HepG2 (cell line): ENCODE results near the gene WDR27. TPM values are rescaled to one million over a fixed set of nuclear protein-coding genes. Genes with fewer than 3 reads are reported as not detected.

ENCODE experiments used
- ATAC-seq: fragments of 200-7000 bp; cut with Tn5 transposase; 3 replicates; pipeline ENCODE4 v1.9.1; 2020; ENCODE audit warnings: mild to moderate bottlenecking, moderate library complexity
- BruUV-seq: library from RNA; stranded (reverse); fragments of 400-500 nt; replicated peaks from 2 replicates; lab custom pipeline; 2021; lab: Mats Ljungman, UMichigan
- CTCF ChIA-PET: fragments of 300-600 bp; formaldehyde crosslinking; extraction: SDS; loops from one replicate; lab custom pipeline; 2021; ENCODE audit warnings: low total read pairs, inconsistent platforms, low intra/inter-chr PET ratio; lab: Yijun Ruan, JAX
- POLR2A ChIA-PET: fragments of 350-600 bp; sonication (Branson Sonifier 250); formaldehyde crosslinking; loops from one replicate; lab custom pipeline; 2020; ENCODE audit warnings: antibody characterized with exemption, inconsistent platforms; lab: Yijun Ruan, JAX
- DNase-seq: peaks from one replicate; pipeline ENCODE4 v3.0.0-alpha.2; 2015; ENCODE audit warnings: low spot score
- FAIRE-seq: peaks from 3 replicates; lab custom pipeline; 2011; peaks lifted over from hg19 to GRCh38; lab: Jason Lieb, UNC
- H2AFZ ChIP-seq: one replicate; pipeline ENCODE4 v1.6.1; 2011; ENCODE audit warnings: low read length, inconsistent platforms
- H3K27ac ChIP-seq: fragments of 300-600 bp; 3 replicates; pipeline ENCODE4 v1.8.0; 2011; ENCODE audit warnings: mixed run types, mild to moderate bottlenecking, mixed read lengths, low read length, inconsistent platforms; ENCODE audit not compliant: insufficient read depth; ENCODE audit errors: extremely low read length
- H3K27me3 ChIP-seq, 2 experiments: fragments of 200-600 bp in 1 of 2; 2 replicates in 1 of 2; 3 replicates in 1 of 2; pipeline versions ENCODE4 v1.6.0 to v1.8.0; 2011; ENCODE audit warnings: low read length in 2 of 2, mild to moderate bottlenecking in 2 of 2, moderate library complexity in 2 of 2, inconsistent platforms in 1 of 2; ENCODE audit not compliant: insufficient read depth in 2 of 2, control insufficient read depth in 1 of 2
- H3K36me3 ChIP-seq, 2 experiments: fragments of 200-600 bp in 1 of 2; replicated peaks in 1 of 2; 2 replicates in 1 of 2; 3 replicates in 1 of 2; pipeline versions ENCODE4 v1.5.1 to v1.8.0; 2011; ENCODE audit warnings: low read length in 2 of 2, inconsistent platforms in 1 of 2; ENCODE audit not compliant: insufficient read depth in 2 of 2, control insufficient read depth in 1 of 2
- H3K4me1 ChIP-seq: 2 replicates; pipeline ENCODE4 v1.5.1; 2012; ENCODE audit warnings: low read length, inconsistent platforms; ENCODE audit not compliant: insufficient read depth
- H3K4me2 ChIP-seq: 2 replicates; pipeline ENCODE4 v1.6.0; 2011; ENCODE audit warnings: low read depth, low read length, inconsistent platforms
- H3K4me3 ChIP-seq, 3 experiments: fragments of 200-600 bp in 1 of 3; sonication (generic), shearing (Covaris generic) in 1 of 3; replicated peaks in 1 of 3; 2 replicates each; pipeline ENCODE4 v1.5.1; 2011 to 2016; ENCODE audit warnings: low read length in 3 of 3, inconsistent platforms in 2 of 3, low read depth in 2 of 3, mild to moderate bottlenecking in 2 of 3, control low read depth in 1 of 3, mixed read lengths in 1 of 3; ENCODE audit not compliant: insufficient read depth in 1 of 3
- H3K79me2 ChIP-seq: one replicate; pipeline ENCODE4 v1.6.1; 2011; ENCODE audit warnings: low read length, inconsistent platforms; ENCODE audit not compliant: insufficient read depth
- H3K9ac ChIP-seq: 2 replicates; pipeline ENCODE4 v1.6.0; 2011; ENCODE audit warnings: mild to moderate bottlenecking, low read depth, low read length, inconsistent platforms; ENCODE audit not compliant: insufficient read depth
- H3K9me3 ChIP-seq: 2 replicates; pipeline ENCODE4 v1.5.1; 2012; ENCODE audit warnings: mild to moderate bottlenecking, low read length
- H4K20me1 ChIP-seq: 2 replicates; pipeline ENCODE4 v1.6.0; 2011; ENCODE audit warnings: inconsistent platforms, mild to moderate bottlenecking, low read length, moderate library complexity; ENCODE audit not compliant: insufficient read depth
- ADNP ChIP-seq: sonication (generic); formaldehyde crosslinking; IDR thresholded peaks from 2 replicates; pipeline ENCODE4 v1.4.0; 2020; ENCODE audit warnings: missing genetic modification reagents
- ARNT ChIP-seq: fragments of 450-650 bp; IDR thresholded peaks from 2 replicates; pipeline ENCODE4 v1.6.1; 2017
- HOXA3 ChIP-seq: sonication (generic); formaldehyde crosslinking; IDR thresholded peaks from 2 replicates; pipeline ENCODE4 v1.5.0; 2020; ENCODE audit warnings: missing genetic modification reagents
- IRF1 ChIP-seq: sonication (generic); formaldehyde crosslinking; IDR thresholded peaks from 2 replicates; pipeline ENCODE4 v1.4.0; 2020; ENCODE audit warnings: low read depth, mild to moderate bottlenecking, missing genetic modification reagents
- KDM6A ChIP-seq: IDR thresholded peaks from 2 replicates; pipeline ENCODE4 v1.6.1; 2016; ENCODE audit warnings: low read depth
- MEIS1 ChIP-seq: sonication (generic); formaldehyde crosslinking; IDR thresholded peaks from 2 replicates; pipeline ENCODE4 v1.9.0; 2021; ENCODE audit warnings: mild to moderate bottlenecking, missing genetic modification reagents, moderate library complexity, borderline replicate concordance
- NCOA2 ChIP-seq: sonication (generic); formaldehyde crosslinking; IDR thresholded peaks from 2 replicates; pipeline ENCODE4 v1.8.0; 2022; ENCODE audit warnings: inconsistent platforms
- NFKBIZ ChIP-seq: IDR thresholded peaks from 2 replicates; pipeline ENCODE4 v1.6.1; 2018; ENCODE audit warnings: missing genetic modification reagents, missing compliant biosample characterization
- NPAS2 ChIP-seq: sonication (generic); formaldehyde crosslinking; IDR thresholded peaks from 2 replicates; pipeline ENCODE4 v1.8.0; 2022; ENCODE audit warnings: mild to moderate bottlenecking, missing genetic modification reagents, borderline replicate concordance
- PCBP2 ChIP-seq: fragments of 200-400 bp; formaldehyde crosslinking; optimal IDR thresholded peaks from 2 replicates; pipeline ENCODE3; 2018; ENCODE audit warnings: low read length, low read depth; ENCODE audit not compliant: poor library complexity, severe bottlenecking
- SNAI1 ChIP-seq: sonication (generic); formaldehyde crosslinking; IDR thresholded peaks from 2 replicates; pipeline ENCODE4 v1.5.0; 2020; ENCODE audit warnings: mild to moderate bottlenecking, missing genetic modification reagents, borderline replicate concordance
- THAP9 ChIP-seq: sonication (generic); formaldehyde crosslinking; IDR thresholded peaks from 2 replicates; pipeline ENCODE4; 2020; ENCODE audit warnings: missing genetic modification reagents, mild to moderate bottlenecking, borderline replicate concordance
- ZNF224 ChIP-seq: sonication (generic); formaldehyde crosslinking; IDR thresholded peaks from 2 replicates; pipeline ENCODE4 v1.5.0; 2020; ENCODE audit warnings: mild to moderate bottlenecking, missing genetic modification reagents
- ZNF264 ChIP-seq: sonication (generic); formaldehyde crosslinking; IDR thresholded peaks from 2 replicates; pipeline ENCODE4 v1.4.0; 2020; ENCODE audit warnings: missing genetic modification reagents
- ZNF496 ChIP-seq: sonication (generic); formaldehyde crosslinking; IDR thresholded peaks from 2 replicates; pipeline ENCODE4 v1.8.1; 2023; ENCODE audit warnings: mild to moderate bottlenecking, moderate library complexity, missing genetic modification reagents; ENCODE audit not compliant: insufficient replicate concordance
- ZNF781 ChIP-seq: sonication (generic); formaldehyde crosslinking; IDR thresholded peaks from 2 replicates; pipeline ENCODE4 v1.5.1; 2020; ENCODE audit warnings: borderline replicate concordance, mild to moderate bottlenecking, missing genetic modification reagents; ENCODE audit errors: not compliant biosample characterization
- ZNF782 ChIP-seq: sonication (generic); formaldehyde crosslinking; IDR thresholded peaks from 2 replicates; pipeline ENCODE4 v1.4.0; 2020; ENCODE audit warnings: missing genetic modification reagents, mild to moderate bottlenecking, borderline replicate concordance
- ZNF891 ChIP-seq: sonication (generic); formaldehyde crosslinking; IDR thresholded peaks from 2 replicates; pipeline ENCODE4 v1.5.0; 2020; ENCODE audit warnings: mild to moderate bottlenecking, missing genetic modification reagents
- WGBS: methylation state at CpG from one replicate; pipeline ENCODE4 v1.1.6; 2017; ENCODE audit warnings: low lambda C conversion rate; 5-methylcytosine and 5-hydroxymethylcytosine counted together
- in situ Hi-C: cut with HindIII; loops from 2 replicates; pipeline ENCODE4 v1.10.0; 2017; ENCODE audit warnings: low pct_unique_long_range_greater_than_20kb; ENCODE audit not compliant: extremely low pct_ligation_motif_present
- intact Hi-C: fragments of 100-400 bp; cut with micrococcal nuclease; formaldehyde crosslinking; loops from one replicate; pipeline ENCODE4 v1.10.0; 2022; ENCODE audit not compliant: unreplicated experiment
- polyA plus RNA-seq, 8 experiments: library from polyadenylated mRNA; depleted of rRNA in 3 of 8; stranded (reverse) in 7 of 8; unstranded in 1 of 8; fragments of >200 nt; fragmentation: Illumina TruSeq in 4 of 8; extraction: Trizol in 4 of 8; gene quantifications; 2 replicates each; pipeline versions ENCODE4 v1.2.1 to v1.2.3, GENCODE V29; 2011 to 2016; ENCODE audit warnings: low read depth in 4 of 8, missing spikeins in 1 of 8, mixed read lengths in 1 of 8; ENCODE audit not compliant: insufficient read depth in 1 of 8
- total RNA-seq, 5 experiments: library from RNA; depleted of rRNA; stranded (reverse); fragments of >200 nt; fragmentation: Illumina TruSeq; extraction: Trizol; gene quantifications; 2 replicates each; pipeline ENCODE4 v1.2.3, GENCODE V29; 2016; ENCODE audit warnings: low read depth in 1 of 5
- TF ChIP-seq, protein P1 (sequence below): sonication (generic); formaldehyde crosslinking; IDR thresholded peaks from 2 replicates; pipeline ENCODE4 v1.4.0; 2020; ENCODE audit warnings: missing genetic modification reagents, mild to moderate bottlenecking, borderline replicate concordance

Gene WDR27
- total and polyA plus RNA-seq, 2 of the 13 experiments (the other 11 are each of a cell fraction or from before 2014, with no cell fraction given): 34.1 to 80.3 TPM

GRCh38 chr6:169666441-169666840 lies 35.4 kb downstream of the WDR27 start:
- Histone ChIP-seq H3K9ac (no peak overlapping the region), H3K27ac (no peak overlapping the region), H3K79me2 (no peaks in the 10 kb centered on the region), H3K4me1 (no peaks in the 10 kb centered on the region), H3K4me2 (no peak overlapping the region), H3K9me3 (no peaks in the 10 kb centered on the region), H2AFZ (no peak overlapping the region), H3K27me3 (no peaks in the 10 kb centered on the region), H4K20me1 (no peaks in the 10 kb centered on the region), H3K36me3 (peaks cover 37 to 86% of the 10 kb centered on the region in 2 experiments), H3K4me3 (no peak overlapping the region)
- DNase-seq: no peak
- intact Hi-C loops: no loop called here
- TF ChIP-seq ZNF264: no peak
- TF ChIP-seq THAP9 (CRISPR knock-in tag): no peak
- no peak for TF ChIP-seq ADNP (CRISPR knock-in tag)
- TF ChIP-seq PCBP2: no peak
- no peak for TF ChIP-seq NPAS2
- TF ChIP-seq ZNF496 (CRISPR knock-in tag): no peak
- TF ChIP-seq MEIS1: no peak
- no peak for TF ChIP-seq SNAI1
- no peak for TF ChIP-seq ZNF224 (CRISPR knock-in tag)
- no peak for TF ChIP-seq ZNF891 (CRISPR knock-in tag)
- TF ChIP-seq NFKBIZ (CRISPR knock-in tag): no peak
- TF ChIP-seq NCOA2: no peak
- TF ChIP-seq ZNF781 (CRISPR knock-in tag): no peak
- TF ChIP-seq, protein P1, sequence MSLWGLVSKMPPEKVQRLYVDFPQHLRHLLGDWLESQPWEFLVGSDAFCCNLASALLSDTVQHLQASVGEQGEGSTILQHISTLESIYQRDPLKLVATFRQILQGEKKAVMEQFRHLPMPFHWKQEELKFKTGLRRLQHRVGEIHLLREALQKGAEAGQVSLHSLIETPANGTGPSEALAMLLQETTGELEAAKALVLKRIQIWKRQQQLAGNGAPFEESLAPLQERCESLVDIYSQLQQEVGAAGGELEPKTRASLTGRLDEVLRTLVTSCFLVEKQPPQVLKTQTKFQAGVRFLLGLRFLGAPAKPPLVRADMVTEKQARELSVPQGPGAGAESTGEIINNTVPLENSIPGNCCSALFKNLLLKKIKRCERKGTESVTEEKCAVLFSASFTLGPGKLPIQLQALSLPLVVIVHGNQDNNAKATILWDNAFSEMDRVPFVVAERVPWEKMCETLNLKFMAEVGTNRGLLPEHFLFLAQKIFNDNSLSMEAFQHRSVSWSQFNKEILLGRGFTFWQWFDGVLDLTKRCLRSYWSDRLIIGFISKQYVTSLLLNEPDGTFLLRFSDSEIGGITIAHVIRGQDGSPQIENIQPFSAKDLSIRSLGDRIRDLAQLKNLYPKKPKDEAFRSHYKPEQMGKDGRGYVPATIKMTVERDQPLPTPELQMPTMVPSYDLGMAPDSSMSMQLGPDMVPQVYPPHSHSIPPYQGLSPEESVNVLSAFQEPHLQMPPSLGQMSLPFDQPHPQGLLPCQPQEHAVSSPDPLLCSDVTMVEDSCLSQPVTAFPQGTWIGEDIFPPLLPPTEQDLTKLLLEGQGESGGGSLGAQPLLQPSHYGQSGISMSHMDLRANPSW (CRISPR knock-in tag): no peak
- TF ChIP-seq HOXA3 (CRISPR knock-in tag): no peak
- TF ChIP-seq IRF1 (CRISPR knock-in tag): no peak
- TF ChIP-seq ARNT: no peak
- TF ChIP-seq KDM6A (CRISPR knock-in tag): no peak
- TF ChIP-seq ZNF782 (CRISPR knock-in tag): no peak
- 96% methylated on average over 18 of the region's 18 CpGs for WGBS
- in situ Hi-C loops: no loop called here
- FAIRE-seq: no peak
- ChIA-PET CTCF (no interaction called here), POLR2A (no interaction called here)
- no peak for ATAC-seq
- BruUV-seq: no TSS peak
